ENCODE results near the gene TES. TPM values are rescaled to one million over a fixed set of nuclear protein-coding genes. Genes with fewer than 3 reads are reported as not detected.
A peak's percentile ranks its signal among the peaks of the same experiment; 100 is the strongest.

Gene TES
- total RNA-seq, 1 donor from 2014 or later = 94.0 TPM

- no peak for ATAC-seq
- Histone ChIP-seq H3K27me3 (no peaks in the 10 kb centered on the region), H3K9me3 (no peaks in the 10 kb centered on the region), H3K4me1 (peaks cover 18% of the 10 kb centered on the region), H3K27ac (peak overlapping the region; percentile 44), H3K36me3 (no peaks in the 10 kb centered on the region), H3K4me3 (no peak overlapping the region)
- intact Hi-C loops (cut with DNase I) = no loop called here
- no peak for DNase-seq
- TF ChIP-seq CTCF (IDR thresholded peaks at IDR 0.05) = no peak
These were observed 61.0 kb downstream of the TES start for GRCh38 chr7:116271161-116271913.

GRCh38 chr7:116271963-116272886, 61.9 kb downstream of the TES start:
- H3K4me1 ChIP-seq = peaks cover 18% of the 10 kb centered on the region
- peak; percentile 98 for ATAC-seq
- intact Hi-C loops (cut with DNase I) = no loop called here

DNA sequence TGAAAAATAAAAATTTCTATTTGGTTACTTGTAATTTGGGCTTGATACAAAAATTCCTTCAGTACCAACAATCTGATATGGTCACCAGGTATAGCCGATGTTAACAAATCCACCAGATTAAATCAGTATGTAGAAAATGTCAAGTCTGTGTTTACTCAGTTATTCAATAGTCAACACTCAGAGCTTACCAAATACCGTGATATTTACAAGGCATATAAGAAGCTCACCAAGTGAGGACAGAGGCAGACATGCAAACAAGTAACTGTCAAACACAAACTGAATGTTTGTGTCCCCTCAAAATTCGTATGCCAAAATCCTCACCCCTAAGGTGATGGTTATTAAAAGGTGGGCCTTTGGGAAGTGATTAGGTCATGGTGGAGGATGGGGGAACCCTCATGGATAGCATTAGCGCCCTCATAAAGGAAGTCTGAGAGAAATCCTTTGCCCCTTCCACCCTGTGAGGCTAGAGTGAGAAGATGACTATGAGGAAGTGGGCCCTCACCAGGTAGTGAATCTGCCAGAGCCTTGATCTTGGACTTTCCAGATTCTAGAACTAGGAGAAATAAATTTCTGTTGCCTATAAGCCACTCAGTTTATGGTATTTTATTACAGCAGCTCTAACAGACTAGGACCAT, 63.1 kb downstream of the TES start:
- no peak for TF ChIP-seq CTCF (IDR thresholded peaks at IDR 0.05)
- Histone ChIP-seq H3K4me3 (no peak overlapping the region), H3K27me3 (no peaks in the 10 kb centered on the region), H3K36me3 (no peaks in the 10 kb centered on the region), H3K4me1 (peaks cover 18% of the 10 kb centered on the region), H3K9me3 (no peaks in the 10 kb centered on the region), H3K27ac (peak overlapping the region; percentile 14)
- DNase-seq (no peak), ATAC-seq (no peak)
- intact Hi-C loops (cut with DNase I) = no loop called here

More at GRCh38 chr7:116271963-116272886, 61.9 kb downstream of the TES start:
- Histone ChIP-seq H3K36me3 (no peaks in the 10 kb centered on the region), H3K4me3 (no peak overlapping the region), H3K27ac (peak overlapping the region; percentile 52), H3K27me3 (no peaks in the 10 kb centered on the region), H3K9me3 (no peaks in the 10 kb centered on the region)
- DNase-seq = no peak
- no peak for TF ChIP-seq CTCF (IDR thresholded peaks at IDR 0.05)

- Histone ChIP-seq H3K27ac (peak overlapping the region; percentile 14), H3K4me3 (no peak overlapping the region), H3K27me3 (no peaks in the 10 kb centered on the region), H3K4me1 (peaks cover 18% of the 10 kb centered on the region), H3K9me3 (no peaks in the 10 kb centered on the region), H3K36me3 (no peaks in the 10 kb centered on the region)
- no peak for TF ChIP-seq CTCF (IDR thresholded peaks at IDR 0.05)
- intact Hi-C loops (cut with DNase I) = no loop called here
- ATAC-seq (no peak), DNase-seq (no peak)
These were observed 63.6 kb downstream of the TES start for GRCh38 chr7:116273918-116274301.

DNA sequence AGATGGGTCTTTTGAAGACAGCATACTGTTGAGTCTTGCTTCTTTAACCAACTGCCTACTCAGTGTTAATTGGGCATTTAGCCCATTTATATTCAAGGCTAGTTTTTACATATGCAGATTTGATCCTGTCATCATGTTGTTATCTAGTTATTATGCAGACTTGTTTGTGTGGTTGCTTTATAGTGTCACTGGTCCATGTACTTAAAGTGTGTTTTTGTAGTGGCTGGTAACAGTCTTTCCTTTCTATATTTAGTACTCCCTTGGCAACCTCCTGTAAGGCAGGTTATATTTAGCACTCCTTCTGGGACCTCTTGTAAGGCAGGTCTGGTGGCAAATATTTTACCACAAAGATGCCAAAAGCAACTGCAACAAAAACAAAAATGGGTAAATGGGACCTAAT, 66.7 kb downstream of the TES start:
- ATAC-seq (peak; percentile 60), DNase-seq (no peak)
- Histone ChIP-seq H3K36me3 (no peaks in the 10 kb centered on the region), H3K4me1 (peaks cover 7% of the 10 kb centered on the region), H3K9me3 (no peaks in the 10 kb centered on the region), H3K4me3 (no peak overlapping the region), H3K27ac (no peak overlapping the region), H3K27me3 (no peaks in the 10 kb centered on the region)
- intact Hi-C loops (cut with DNase I) = no loop called here
- TF ChIP-seq CTCF (IDR thresholded peaks at IDR 0.05) = no peak
